Left ventricle myocardium inferior (tissue), 1 donor: ENCODE results near the gene RSPH6A. TPM values are rescaled to one million over a fixed set of nuclear protein-coding genes. Genes with fewer than 3 reads are reported as not detected.

Experiments used
- DNase-seq: peaks from one replicate; pipeline ENCODE4 v3.0.0-alpha.2; 2020
- H3K27ac ChIP-seq: fragments of 200-600 bp; replicated peaks from 2 replicates; pipeline ENCODE4 v1.8.0; 2021
- H3K27me3 ChIP-seq: fragments of 200-600 bp; 2 replicates; pipeline ENCODE4 v1.8.0; 2021; ENCODE audit warnings: low read depth
- H3K36me3 ChIP-seq: fragments of 200-600 bp; 2 replicates; pipeline ENCODE4 v1.8.0; 2021
- H3K4me1 ChIP-seq: fragments of 200-600 bp; 2 replicates; pipeline ENCODE4 v1.8.0; 2021
- H3K4me3 ChIP-seq: fragments of 200-600 bp; 2 replicates; pipeline ENCODE4 v1.8.0; 2021; ENCODE audit warnings: mild to moderate bottlenecking, moderate library complexity
- H3K9me3 ChIP-seq: fragments of 200-600 bp; replicated peaks from 2 replicates; pipeline ENCODE4 v1.8.0; 2021
- CTCF ChIP-seq: fragments of 200-600 bp; IDR thresholded peaks from 2 replicates; pipeline ENCODE4 v1.8.0; 2021; ENCODE audit warnings: antibody characterized with exemption, mild to moderate bottlenecking, borderline replicate concordance
- intact Hi-C: fragments of 100-400 bp; cut with micrococcal nuclease; formaldehyde crosslinking; loops from one replicate; pipeline ENCODE4 v1.11.0; 2022
- long read RNA-seq: library from polyadenylated mRNA; unstranded; transcript quantifications from one replicate; pipeline ENCODE4 v2.0.0, GENCODE V29; 2021
- total RNA-seq: library from RNA; stranded (reverse); fragmentation: NEBNext Ultra II Directional; extraction: Animal tissue kit (Norgen Biotek cat#: 25700); gene quantifications from one replicate; pipeline ENCODE4 v1.2.1, GENCODE V29; 2021
- donor health status: DM: no; HTN: yes; CAD: no; lungs with severe emphysema.

Gene RSPH6A
- not detected for total RNA-seq
- long read RNA-seq, result 0 reads

DNA sequence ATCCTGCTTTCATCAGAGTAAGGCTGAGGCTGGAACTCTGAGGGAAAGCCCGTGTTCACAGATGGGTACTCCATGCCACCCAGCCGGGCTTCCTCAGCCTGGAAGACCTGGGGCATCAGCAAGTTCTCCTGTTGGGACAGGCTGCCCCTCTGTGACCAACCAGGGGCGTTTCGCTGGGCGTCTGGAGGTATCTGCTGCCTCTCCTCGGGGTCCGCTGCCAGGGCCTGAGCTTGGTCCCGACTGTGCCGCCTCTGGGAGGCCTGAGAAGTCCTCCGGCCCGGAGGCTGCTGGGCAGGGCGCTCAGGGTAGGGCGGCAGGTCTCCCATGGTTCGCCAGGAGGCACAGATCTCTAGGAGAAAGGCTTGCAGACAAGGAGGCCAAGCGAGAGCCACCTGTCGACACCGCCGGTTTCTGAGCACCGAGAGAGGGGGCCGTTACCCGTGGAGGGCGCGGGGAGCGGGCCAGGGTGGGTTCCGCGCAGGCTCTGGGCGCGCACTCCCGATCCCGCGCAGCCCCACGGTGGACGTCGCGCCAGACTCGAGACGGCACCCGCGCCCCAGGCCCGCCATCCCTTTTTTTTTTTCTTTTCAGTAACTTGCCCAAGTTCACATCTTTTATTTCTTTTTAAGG lies at the start of gene RSPH6A:
TSS of gene RSPH6A (minus strand) at position 458 of the 630 bp plus-strand sequence. CDS start at position 326, 132 bp downstream.
- peaks cover 11% of the 10 kb centered on the region for H3K27me3 ChIP-seq
- DNase-seq, result no peak
- peaks cover 27% of the 10 kb centered on the region for H3K4me1 ChIP-seq
- H3K9me3 ChIP-seq, result no peaks in the 10 kb centered on the region
- peak within 1 kb of the TSS; percentile 15 for H3K27ac ChIP-seq
- H3K4me3 ChIP-seq, result peak within 1 kb of the TSS; percentile 66
- TF ChIP-seq CTCF, result no peak
- intact Hi-C loops, result no loop called here
- H3K36me3 ChIP-seq, result peaks cover 4% of the 10 kb centered on the region

- Histone ChIP-seq H3K9me3 (no peaks in the 10 kb centered on the region), H3K4me1 (peaks cover 38% of the 10 kb centered on the region), H3K36me3 (peaks cover 11% of the 10 kb centered on the region), H3K27ac (no peak overlapping the region), H3K27me3 (peaks cover 40% of the 10 kb centered on the region), H3K4me3 (peak overlapping the region; percentile 98)
- no peak for DNase-seq
- TF ChIP-seq CTCF, result no peak
- intact Hi-C loops, result no loop called here
These were observed 49.5 kb upstream of the RSPH6A start for GRCh38 chr19:45864629-45865082.

DNA sequence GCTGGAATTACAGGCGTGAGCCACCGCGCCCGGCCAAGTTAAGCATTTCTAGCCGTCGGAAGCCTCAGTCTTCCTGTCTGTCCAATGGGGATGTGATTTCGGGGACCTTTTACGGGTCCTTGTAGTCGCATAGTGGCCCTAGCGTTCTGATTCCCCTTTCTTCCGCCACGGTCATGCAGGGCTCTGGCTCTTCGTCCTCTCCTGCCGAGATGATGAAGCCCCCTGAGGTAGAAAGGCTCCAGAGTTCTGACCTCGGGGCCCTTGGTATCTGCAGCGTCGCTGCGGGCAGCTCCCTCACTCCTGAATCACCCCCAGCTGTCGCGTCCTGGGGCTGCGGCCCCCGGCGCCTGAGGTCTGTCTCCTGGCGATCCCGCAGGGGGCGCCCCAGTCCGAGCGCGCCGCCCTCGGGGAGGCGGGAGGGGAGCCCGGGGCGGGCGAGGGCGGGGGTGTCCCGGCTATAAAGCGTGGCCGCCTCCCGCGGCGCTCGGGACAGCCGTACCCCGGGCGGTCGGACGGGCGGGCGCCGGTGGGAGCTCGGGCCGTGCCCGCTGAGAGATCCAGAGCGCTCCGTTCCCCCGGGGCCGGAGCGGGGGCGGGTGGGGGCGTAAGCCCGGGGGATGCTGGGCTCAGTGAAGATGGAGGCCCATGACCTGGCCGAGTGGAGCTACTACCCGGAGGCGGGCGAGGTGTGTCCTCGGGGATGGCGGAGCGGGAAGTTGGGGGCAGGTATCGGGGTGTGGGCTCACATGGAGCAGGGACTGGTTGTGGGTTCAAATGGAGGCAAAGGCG lies 48.9 kb upstream of the RSPH6A start, which contains the start of gene FOXA3:
TSS of gene FOXA3 (plus strand) at position 487 of the 789 bp plus-strand sequence. CDS start at position 618, 131 bp downstream.
- DNase-seq, result no peak
- H3K4me1 ChIP-seq, result peaks cover 38% of the 10 kb centered on the region
- no peaks in the 10 kb centered on the region for H3K9me3 ChIP-seq
- peak; percentile 74 for TF ChIP-seq CTCF
- peak within 1 kb of the TSS; percentile 98 for H3K4me3 ChIP-seq
- H3K27ac ChIP-seq, result no peak within 1 kb of the TSS
- H3K36me3 ChIP-seq, result peaks cover 17% of the 10 kb centered on the region
- peaks cover 40% of the 10 kb centered on the region for H3K27me3 ChIP-seq
- intact Hi-C loops, result no loop called here

DNA sequence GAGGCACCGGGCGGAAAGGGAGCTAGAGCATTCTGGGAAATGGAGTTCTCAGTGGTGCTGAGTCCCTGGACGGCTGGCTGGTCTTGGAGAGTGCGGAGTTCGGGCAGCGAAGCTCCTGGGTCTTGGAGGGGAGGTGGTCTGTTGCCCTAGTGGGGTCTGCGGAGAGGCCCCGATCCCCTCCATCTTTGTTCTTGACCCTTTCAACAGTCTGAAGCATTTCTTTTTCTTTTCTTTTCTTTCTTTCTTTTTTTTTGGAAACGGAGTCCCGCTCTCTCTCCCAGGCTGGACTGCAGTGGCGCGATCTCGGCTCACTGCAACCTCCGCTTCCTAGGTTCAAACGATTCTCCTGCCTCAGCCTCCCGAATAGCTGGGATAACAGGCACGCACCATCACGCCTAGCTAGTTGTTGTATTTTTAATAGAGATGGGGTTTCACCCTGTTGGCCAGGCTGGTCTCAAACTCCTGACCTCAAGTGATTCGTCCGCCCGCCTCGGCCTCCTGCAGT lies 48.3 kb upstream of the RSPH6A start:
- Histone ChIP-seq H3K4me1 (peaks cover 38% of the 10 kb centered on the region), H3K9me3 (no peaks in the 10 kb centered on the region), H3K36me3 (peaks cover 23% of the 10 kb centered on the region), H3K27ac (no peak overlapping the region), H3K4me3 (peak overlapping the region; percentile 98), H3K27me3 (peaks cover 40% of the 10 kb centered on the region)
- intact Hi-C loops, result no loop called here
- no peak for TF ChIP-seq CTCF
- no peak for DNase-seq

GRCh38 chr19:45862564-45863334 lies 47.6 kb upstream of the RSPH6A start, which contains the start of gene SYMPK:
Gene SYMPK (minus strand): TSS chr19:45863147. CDS start chr19:45854495, 8,652 bp downstream.
- no peaks in the 10 kb centered on the region for H3K9me3 ChIP-seq
- H3K27ac ChIP-seq, result peak within 1 kb of the TSS; percentile 93
- no peak for TF ChIP-seq CTCF
- H3K36me3 ChIP-seq, result peaks cover 29% of the 10 kb centered on the region
- intact Hi-C loops, result no loop called here
- peak within 1 kb of the TSS; percentile 98 for H3K4me3 ChIP-seq
- H3K27me3 ChIP-seq, result peaks cover 40% of the 10 kb centered on the region
- DNase-seq, result peak; percentile 99
- H3K4me1 ChIP-seq, result peaks cover 38% of the 10 kb centered on the region
